ENCODE results near the gene MAPK9. TPM values are rescaled to one million over a fixed set of nuclear protein-coding genes. Genes with fewer than 3 reads are reported as not detected.

MAPK9 gene
- total and polyA plus RNA-seq, 9 of the 15 experiments (the other 6 are each of a cell fraction or from before 2014, with no cell fraction given) = 4.8 to 58.0 (median 29.9) TPM

DNA sequence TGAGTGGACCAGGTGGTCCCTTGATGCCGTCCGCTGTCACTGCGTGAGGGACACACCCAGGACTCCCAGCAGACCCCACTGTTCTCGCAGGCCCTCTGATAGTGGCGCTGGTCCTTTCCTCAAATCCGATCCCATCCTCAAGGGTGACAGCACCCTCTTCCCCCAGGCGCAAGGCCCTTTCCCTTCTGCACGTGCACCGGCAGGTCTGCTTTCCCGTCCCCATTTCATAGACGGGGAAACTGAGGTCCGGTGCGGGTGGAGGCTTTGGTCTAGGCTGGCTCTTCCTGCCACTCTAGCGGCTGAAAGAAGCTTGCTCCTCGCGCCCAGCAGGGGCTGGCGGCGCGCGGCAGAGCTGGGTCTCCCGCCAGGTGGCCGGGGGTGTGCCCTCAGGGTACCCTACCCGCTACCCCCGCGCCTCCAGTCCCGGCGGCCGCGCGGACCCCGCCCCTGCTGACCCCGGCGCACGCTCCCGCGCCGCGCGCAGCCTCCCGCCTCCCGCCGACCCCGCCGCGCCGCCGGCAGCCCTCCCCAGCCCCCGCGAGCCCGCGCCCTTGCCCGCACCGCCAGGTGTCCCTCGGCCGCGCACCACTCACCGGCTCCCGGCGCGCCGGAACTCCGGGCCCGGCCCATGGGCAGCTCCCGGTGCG is 83.3 kb downstream of the MAPK9 start (continued):
- TF ChIP-seq E4F1 (CRISPR knock-in tag; IDR thresholded peaks at IDR 0.05; ENCODE audit: borderline replicate concordance) (no peak), ZBTB7A (IDR thresholded peaks at IDR 0.05; ENCODE audit: borderline replicate concordance, control insufficient read depth, low read depth, low read length) (peak; percentile 71; the same call in 1 of the 2 replicates), NR4A1 (CRISPR knock-in tag; IDR thresholded peaks at IDR 0.05) (no peak), NR4A1 (tag; IDR thresholded peaks at IDR 0.05) (no peak), CREBBP (IDR thresholded peaks at IDR 0.05; ENCODE audit: low read depth, low read length) (no peak), NFXL1 (CRISPR knock-in tag; IDR thresholded peaks at IDR 0.05) (no peak), ASH1L (IDR thresholded peaks at IDR 0.05; ENCODE audit: borderline replicate concordance, low read depth, partially characterized antibody) (no peak)

GRCh38 chr5:180208038-180208434 is 83.8 kb downstream of the MAPK9 start:
- no peak for FAIRE-seq
- intact Hi-C loops (cut with micrococcal nuclease) = loop anchor here (10.0 kb wide), 2 partner anchors 87 to 397 kb away; partner anchors contain the start of gene MAPK9
- no peaks in the 10 kb centered on the region for H3K9me3 ChIP-seq (replicated peaks; ENCODE audit: control insufficient read depth, insufficient read depth, low read depth, low read length)
- no peaks in the 10 kb centered on the region for H4K20me1 ChIP-seq (replicated peaks; ENCODE audit: control insufficient read depth, insufficient read depth, low read length)
- DNase-seq (ENCODE audit: extremely low read depth in 1 of 4, low spot score in 3 of 4) = no peak
- WGBS (ENCODE audit: insufficient coverage, low coverage, missing lambda C conversion rate) = 46% methylated on average over 10 of the region's 14 CpGs
- peak overlapping the region in 1 of 2 experiments; percentile 88; a peak in 2 of 4 replicates for H3K9ac ChIP-seq (ENCODE audit: insufficient read depth in 1 of 2, low read depth in 2 of 2, low read length in 2 of 2)
- in situ Hi-C loops (cut with MboI) = loop anchor here (10.0 kb wide), 1 partner anchor 447 kb away; no protein-coding TSS in a partner anchor
- ChIA-PET CTCF (ENCODE audit: low intra/inter-chr PET ratio) (no interaction called here), POLR2A (interaction anchor here (0.6 to 0.7 kb wide), 2 partner anchors 50 to 249 kb away, joined by 3 to 4 read pairs; no protein-coding TSS in a partner anchor)
- peaks cover 4% of the 10 kb centered on the region for H3K9me1 ChIP-seq (ENCODE audit: control insufficient read depth, insufficient read depth, low read length)
- H3K79me2 ChIP-seq (ENCODE audit: control insufficient read depth, insufficient read depth, low read length) = no peaks in the 10 kb centered on the region
- H3K36me3 ChIP-seq (ENCODE audit: control insufficient read depth, insufficient read depth, low read length) = no peaks in the 10 kb centered on the region
- no TSS peak for BruUV-seq (replicated peaks)
- H3K27me3 ChIP-seq (ENCODE audit: control insufficient read depth in 2 of 2, insufficient read depth in 2 of 2, low read length in 2 of 2) = peaks cover 0 to 29% of the 10 kb centered on the region in 2 experiments; a peak in 2 of 5 replicates
- H3K4me3 ChIP-seq = peak overlapping the region; percentile 35
- H3K27ac ChIP-seq (ENCODE audit: extremely low read depth, low read depth, low read length) = no peak overlapping the region
- H3K4me2 ChIP-seq (ENCODE audit: insufficient read depth, low read length) = peak overlapping the region; percentile 66
- H3K4me1 ChIP-seq (replicated peaks in 1 of 2; ENCODE audit: control insufficient read depth in 2 of 2, insufficient read depth in 2 of 2, low read length in 2 of 2) = peaks cover 8 to 40% of the 10 kb centered on the region in 2 experiments; a peak in 4 of 5 replicates
- no peak for TF ChIP-seq ZBTB17 (CRISPR knock-in tag; IDR thresholded peaks at IDR 0.05)
- no peak for TF ChIP-seq POLR2AphosphoS5 (IDR thresholded peaks at IDR 0.05; ENCODE audit: control insufficient read depth, insufficient read depth, low read depth, low read length)
- TF ChIP-seq EGR1 (conservative IDR thresholded peaks at IDR 0.05) = peak; percentile 45
- TF ChIP-seq ZNF282 (CRISPR knock-in tag; IDR thresholded peaks at IDR 0.05) = no peak
- no peak for TF ChIP-seq TBP (optimal IDR thresholded peaks at IDR 0.05; ENCODE audit: low read depth, low read length)
- TF ChIP-seq CBFB (CRISPR knock-in tag; IDR thresholded peaks at IDR 0.05) = 0 out of 2 replicates have a peak, but pooled peaks have one; percentile 25
- no peak for ATAC-seq
- peak overlapping the region; percentile 56 for H2AFZ ChIP-seq (ENCODE audit: low read depth, low read length)

Data from K562 (cell line).